Pancreas (tissue), 10 donors: Measurements from ENCODE around the gene IRAK2. TPM values are rescaled to one million over a fixed set of nuclear protein-coding genes. Genes with fewer than 3 reads are reported as not detected.

Experiments
- ATAC-seq, 4 donors: fragments of 200-7000 bp; cut with Tn5 transposase; one replicate each; pipeline versions ENCODE4 v1.8.0 to v1.9.1; 2020; ENCODE audit warnings: mild to moderate bottlenecking in 4 of 4, moderate library complexity in 4 of 4
- DNase-seq, 6 donors: peaks; one replicate each; pipeline ENCODE4 v3.0.0-alpha.2; 2020
- FAIRE-seq: peaks from 2 replicates; lab custom pipeline; 2012; peaks lifted over from hg19 to GRCh38; lab: Jason Lieb, UNC
- H3K27ac ChIP-seq, 4 donors: fragments of 200-600 bp; sonication (generic); 1 replicate in 3 of 4; 2 replicates in 1 of 4; pipeline versions ENCODE4 v1.5.0 to v1.8.0; 2020
- H3K27me3 ChIP-seq, 4 donors: fragments of 200-600 bp; one replicate each; pipeline ENCODE4 v1.8.0; 2021
- H3K36me3 ChIP-seq, 3 donors: fragments of 200-600 bp; sonication (generic) in 1 of 3; one replicate each; pipeline versions ENCODE4 v1.5.0 to v1.8.0; 2020 to 2021
- H3K4me1 ChIP-seq, 3 donors: fragments of 200-600 bp; one replicate each; pipeline ENCODE4 v1.8.0; 2021
- H3K4me3 ChIP-seq, 4 donors: fragments of 200-600 bp; sonication (generic) in 2 of 4; one replicate each; pipeline versions ENCODE4 v1.5.0 to v1.8.0; 2020 to 2021
- H3K9me3 ChIP-seq, 4 donors: fragments of 200-600 bp; one replicate each; pipeline ENCODE4 v1.8.0; 2021
- WGBS, 2 donors: extraction: QIAGEN DNeasy Blood & Tissue Kit; methylation state at CpG; one replicate each; pipeline ENCODE4 v1.1.7; 2013; 5-methylcytosine and 5-hydroxymethylcytosine counted together
- intact Hi-C, 3 donors: fragments of 100-400 bp; cut with DNase I; formaldehyde crosslinking; loops; one replicate each; pipeline versions ENCODE4 v1.11.1 to v1.14.2; 2022
- polyA plus RNA-seq, 2 donors: library from polyadenylated mRNA; stranded (reverse); fragments of 200-250 nt; gene quantifications; one replicate each; pipeline ENCODE4 v1.2.3, GENCODE V29; 2013
- total RNA-seq, 6 donors: library from RNA; stranded (reverse); fragmentation: NEBNext Ultra II Directional in 4 of 6; extraction: Animal tissue kit (Norgen Biotek cat#: 25700) in 4 of 6; gene quantifications; one replicate each; pipeline versions ENCODE4 v1.2.1 to v1.2.4, GENCODE V29; 2021 to 2023
- TF ChIP-seq, protein P1 (sequence below), 4 donors: fragments of 200-600 bp; sonication (generic) in 3 of 4; IDR thresholded peaks; one replicate each; pipeline versions ENCODE4 v1.5.0 to v1.8.0; 2021; ENCODE audit warnings: antibody characterized with exemption in 4 of 4
- donor health status: healthy with polysubstance abuse.
- donor health status: DM: no; HTN: no; CAD: no; lungs with moderate emphysema.
- donor health status: DM: no; HTN: no; CAD: no.
- donor health status: control.
- donor health status: control.
- donor health status: Bipolar disorder and iron deficiency.
- donor health status: DM: yes; HTN: yes; CAD: no.
- donor health status: DM: no; HTN: no; CAD: no.
- donor health status: DM: no; HTN: no; CAD: no.
- donor health status: DM: yes; HTN: yes; CAD: no.

The IRAK2 gene
- total and polyA plus RNA-seq, 8 donors = 0.74 to 5.4 (median 1.2) TPM

DNA sequence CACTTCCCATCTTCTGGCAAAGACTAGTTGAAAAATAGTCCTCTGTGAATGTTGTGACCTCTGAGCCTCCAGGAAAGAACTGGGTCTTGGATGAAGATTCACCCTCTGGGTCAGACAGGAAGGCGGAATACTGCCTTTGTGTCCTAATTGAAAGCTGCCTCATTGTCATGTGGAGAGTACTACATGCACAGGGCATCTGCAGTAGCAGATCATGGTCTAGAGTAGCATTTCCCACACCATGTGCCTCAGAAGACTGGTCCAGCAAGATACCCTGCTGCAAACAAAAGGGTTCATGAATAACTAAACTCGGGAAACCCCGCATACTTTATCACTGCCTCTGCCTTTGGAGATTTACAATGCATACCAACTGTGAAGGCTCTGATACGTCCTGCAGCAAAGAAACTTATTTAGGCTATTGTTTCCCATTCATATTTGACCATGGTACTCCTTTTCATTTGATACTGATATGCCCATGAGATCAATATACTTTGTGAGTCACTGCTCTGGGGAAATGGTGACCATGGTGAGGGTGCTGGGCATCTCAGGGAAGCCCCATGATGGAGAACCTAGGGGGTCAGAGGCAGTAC lies 22.7 kb downstream of the IRAK2 start:
- WGBS, 2 donors = 66 to 70% methylated on average over 4 of the region's 4 CpGs
- Histone ChIP-seq H3K27me3 (no peaks in the 10 kb centered on the region), H3K4me1 (peaks cover 8 to 33% (median 11%) of the 10 kb centered on the region in 3 donors), H3K27ac (peak overlapping the region in 1 of 4 donors; percentile 16), H3K4me3 (no peak overlapping the region), H3K36me3 (no peaks in the 10 kb centered on the region), H3K9me3 (no peaks in the 10 kb centered on the region)
- DNase-seq (no peak), FAIRE-seq (no peak), ATAC-seq (no peak)
- TF ChIP-seq, protein P1, sequence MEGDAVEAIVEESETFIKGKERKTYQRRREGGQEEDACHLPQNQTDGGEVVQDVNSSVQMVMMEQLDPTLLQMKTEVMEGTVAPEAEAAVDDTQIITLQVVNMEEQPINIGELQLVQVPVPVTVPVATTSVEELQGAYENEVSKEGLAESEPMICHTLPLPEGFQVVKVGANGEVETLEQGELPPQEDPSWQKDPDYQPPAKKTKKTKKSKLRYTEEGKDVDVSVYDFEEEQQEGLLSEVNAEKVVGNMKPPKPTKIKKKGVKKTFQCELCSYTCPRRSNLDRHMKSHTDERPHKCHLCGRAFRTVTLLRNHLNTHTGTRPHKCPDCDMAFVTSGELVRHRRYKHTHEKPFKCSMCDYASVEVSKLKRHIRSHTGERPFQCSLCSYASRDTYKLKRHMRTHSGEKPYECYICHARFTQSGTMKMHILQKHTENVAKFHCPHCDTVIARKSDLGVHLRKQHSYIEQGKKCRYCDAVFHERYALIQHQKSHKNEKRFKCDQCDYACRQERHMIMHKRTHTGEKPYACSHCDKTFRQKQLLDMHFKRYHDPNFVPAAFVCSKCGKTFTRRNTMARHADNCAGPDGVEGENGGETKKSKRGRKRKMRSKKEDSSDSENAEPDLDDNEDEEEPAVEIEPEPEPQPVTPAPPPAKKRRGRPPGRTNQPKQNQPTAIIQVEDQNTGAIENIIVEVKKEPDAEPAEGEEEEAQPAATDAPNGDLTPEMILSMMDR (IDR thresholded peaks at IDR 0.05) = no peak
- intact Hi-C loops = no loop called here

DNA sequence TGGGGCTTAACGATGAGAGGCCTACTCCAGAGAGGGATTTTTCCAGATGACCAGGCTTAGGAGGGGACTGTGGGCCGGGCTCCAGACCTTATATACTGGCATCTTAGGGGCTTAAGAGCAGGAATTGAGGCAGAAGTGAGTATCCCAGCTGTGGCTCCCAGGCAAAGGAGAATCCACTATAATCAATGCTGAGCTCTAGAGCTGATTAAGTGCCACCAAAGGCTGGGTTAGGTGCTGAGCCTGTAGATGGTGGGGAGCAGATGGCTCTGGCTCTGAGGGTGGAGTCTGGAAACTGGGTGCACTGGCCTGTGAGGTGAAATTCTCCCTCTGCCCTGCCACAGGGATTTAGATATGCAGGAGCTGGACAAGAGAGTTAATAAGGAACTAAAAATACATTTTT lies 23.2 kb downstream of the IRAK2 start:
- FAIRE-seq = no peak
- TF ChIP-seq, protein P1 (IDR thresholded peaks at IDR 0.05) = no peak
- Histone ChIP-seq H3K4me1 (peaks cover 10 to 39% (median 16%) of the 10 kb centered on the region in 3 donors), H3K36me3 (no peaks in the 10 kb centered on the region), H3K9me3 (no peaks in the 10 kb centered on the region), H3K27ac (peak overlapping the region in 1 of 4 donors; percentile 16), H3K4me3 (no peak overlapping the region), H3K27me3 (no peaks in the 10 kb centered on the region)
- WGBS, 2 donors = 79 to 83% methylated on average over 2 of the region's 2 CpGs
- DNase-seq = no peak
- no peak for ATAC-seq
- intact Hi-C loops = no loop called here

DNA sequence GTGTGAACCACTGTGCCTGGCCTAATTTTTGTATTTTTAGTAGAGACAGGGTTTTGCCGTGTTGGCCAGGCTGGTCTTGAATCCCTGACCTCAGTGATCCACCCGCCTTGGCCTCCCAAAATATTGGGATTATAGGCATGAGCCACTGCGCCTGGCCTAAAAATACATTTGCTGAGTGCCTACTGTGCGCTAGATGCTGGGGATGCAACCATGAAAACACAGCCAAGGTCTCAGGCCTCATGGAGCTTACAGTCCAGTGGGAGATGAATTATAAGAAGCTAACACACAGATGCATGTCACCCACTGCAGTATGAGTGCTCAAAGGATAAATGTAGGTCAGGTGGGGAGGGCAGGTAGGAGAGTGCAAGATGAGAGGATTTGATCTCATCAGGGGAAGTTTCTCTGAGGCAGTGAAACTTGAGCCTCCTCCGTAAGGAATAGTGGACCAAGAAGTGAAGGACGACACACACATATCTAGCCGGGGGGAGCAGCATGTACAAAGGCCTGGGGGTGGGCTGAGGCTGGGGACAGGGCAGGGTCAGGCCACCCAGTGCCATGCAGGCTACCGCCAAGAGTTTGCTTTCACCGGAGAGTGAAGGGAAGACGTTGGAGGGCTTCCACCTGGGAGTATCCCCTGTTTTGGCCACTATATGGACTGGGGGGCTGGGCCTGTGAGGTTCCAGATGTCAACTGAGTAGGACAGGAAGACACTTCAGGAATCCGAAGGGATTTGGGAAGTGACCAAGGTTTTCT lies 24.3 kb downstream of the IRAK2 start:
- Histone ChIP-seq H3K4me3 (no peak overlapping the region), H3K36me3 (no peaks in the 10 kb centered on the region), H3K27ac (peak overlapping the region in 3 of 4 donors; percentile 46 to 92 (median 87)), H3K4me1 (peaks cover 13 to 47% (median 24%) of the 10 kb centered on the region in 3 donors), H3K27me3 (no peaks in the 10 kb centered on the region), H3K9me3 (no peaks in the 10 kb centered on the region)
- FAIRE-seq (no peak), DNase-seq (no peak), ATAC-seq (no peak)
- intact Hi-C loops = no loop called here
- TF ChIP-seq, protein P1 (IDR thresholded peaks at IDR 0.05) = no peak
- WGBS, 2 donors = 85 to 91% methylated on average over 11 of the region's 11 CpGs

DNA sequence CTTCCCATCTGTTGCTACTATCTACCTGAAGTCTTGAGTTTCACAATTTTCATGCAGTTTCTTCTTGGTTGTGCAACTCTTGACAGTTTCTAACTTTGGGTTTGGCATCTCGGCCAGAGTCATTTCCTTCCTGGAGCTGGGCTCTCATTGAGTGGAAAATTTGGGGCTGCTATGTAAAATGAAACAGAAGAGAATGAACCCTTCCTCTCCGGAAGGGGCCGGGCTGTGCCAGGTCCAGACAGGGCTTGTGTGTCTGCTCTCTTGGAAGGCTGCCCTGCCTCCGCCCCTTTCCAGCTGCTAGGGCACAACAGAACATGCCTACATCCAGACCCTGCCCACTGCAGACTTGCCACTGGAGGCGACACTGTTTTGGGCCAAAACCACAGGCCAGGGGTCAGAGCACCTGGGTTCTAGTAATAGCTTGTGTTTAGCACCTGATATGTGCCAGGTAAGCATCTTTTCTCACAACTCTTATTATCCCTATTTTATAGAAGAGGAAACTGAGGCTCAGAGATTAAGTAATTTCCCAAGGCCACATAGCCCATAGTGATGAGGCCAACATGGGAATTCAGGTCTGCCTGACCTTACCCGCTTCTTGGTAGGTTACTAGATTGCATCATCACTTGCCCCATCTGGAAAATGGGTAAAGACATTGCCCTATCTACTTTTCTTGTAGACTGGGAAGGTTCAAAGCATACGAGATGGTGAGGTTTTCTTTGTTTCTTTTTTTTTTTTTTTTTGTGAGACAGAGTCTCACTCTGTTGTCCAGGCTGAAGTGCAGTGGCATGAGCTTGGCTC lies 25.0 kb downstream of the IRAK2 start:
- TF ChIP-seq, protein P1 (IDR thresholded peaks at IDR 0.05) = no peak
- Histone ChIP-seq H3K27me3 (no peaks in the 10 kb centered on the region), H3K9me3 (no peaks in the 10 kb centered on the region), H3K4me1 (peaks cover 13 to 54% (median 24%) of the 10 kb centered on the region in 3 donors), H3K4me3 (no peak overlapping the region), H3K36me3 (no peaks in the 10 kb centered on the region), H3K27ac (peak overlapping the region in 3 of 4 donors; percentile 46 to 92 (median 87))
- 66 to 71% methylated on average over 7 of the region's 7 CpGs for WGBS, 2 donors
- no peak for FAIRE-seq
- DNase-seq = peak in 5 of 6 donors; percentile 55 to 76 (median 68)
- peak in 3 of 4 donors; percentile 35 to 38 (median 37) for ATAC-seq
- intact Hi-C loops = no loop called here
